H1 (cell line): ENCODE results near the gene S100A13.

Experiments used
- BCL11A ChIP-seq, 2 experiments: IDR thresholded peaks; one replicate each; pipeline ENCODE4 v1.6.1; 2011; ENCODE audit warnings: low read depth in 2 of 2, low read length in 2 of 2, mild to moderate bottlenecking in 2 of 2
- CBX5 ChIP-seq: fragments of 300-800, 300-1000 bp; sonication (generic); IDR thresholded peaks from 2 replicates; pipeline ENCODE4 v1.7.1; 2016; ENCODE audit warnings: antibody characterized with exemption, low read length, low read depth
- CEBPB ChIP-seq: IDR thresholded peaks from 2 replicates; pipeline ENCODE4 v1.6.1; 2012; ENCODE audit warnings: low read depth, low read length
- CTCF ChIP-seq, 3 experiments: IDR thresholded peaks; 1 replicate in 2 of 3; 2 replicates in 1 of 3; pipeline versions ENCODE4 v1.5.1 to v1.6.1; 2011; ENCODE audit warnings: low read length in 3 of 3, mild to moderate bottlenecking in 3 of 3, inconsistent platforms in 2 of 3, low read depth in 1 of 3, moderate library complexity in 1 of 3; ENCODE audit not compliant: insufficient read depth in 1 of 3; ENCODE audit errors: control extremely low read depth in 1 of 3
- EZH2 ChIP-seq: fragments of 200-600 bp; sonication (generic); IDR thresholded peaks from 2 replicates; pipeline ENCODE4 v1.7.1; 2012; ENCODE audit warnings: low read depth, mild to moderate bottlenecking, moderate library complexity, low read length, inconsistent platforms; ENCODE audit not compliant: severe bottlenecking
- HDAC6 ChIP-seq: IDR thresholded peaks from one replicate; pipeline ENCODE4 v1.7.1; 2012; ENCODE audit warnings: low read depth, mild to moderate bottlenecking, inconsistent platforms, low read length, moderate library complexity
- JUND ChIP-seq: IDR thresholded peaks from 2 replicates; pipeline ENCODE4 v1.6.1; 2011; ENCODE audit warnings: mild to moderate bottlenecking, improper control_type of control experiment, low read length
- KDM1A ChIP-seq: fragments of 200-600, 300-600 bp; sonication (generic); IDR thresholded peaks from 2 replicates; pipeline ENCODE4 v1.7.1; 2016; ENCODE audit warnings: mild to moderate bottlenecking, low read length, borderline replicate concordance
- KDM5A ChIP-seq: fragments of 200-600 bp; IDR thresholded peaks from 2 replicates; pipeline ENCODE4 v1.7.1; 2012; ENCODE audit warnings: mild to moderate bottlenecking, low read length, inconsistent platforms, mixed read lengths
- POLR2AphosphoS5 ChIP-seq: IDR thresholded peaks from 2 replicates; pipeline ENCODE4 v1.6.1; 2011; ENCODE audit warnings: low read depth, low read length

DNA sequence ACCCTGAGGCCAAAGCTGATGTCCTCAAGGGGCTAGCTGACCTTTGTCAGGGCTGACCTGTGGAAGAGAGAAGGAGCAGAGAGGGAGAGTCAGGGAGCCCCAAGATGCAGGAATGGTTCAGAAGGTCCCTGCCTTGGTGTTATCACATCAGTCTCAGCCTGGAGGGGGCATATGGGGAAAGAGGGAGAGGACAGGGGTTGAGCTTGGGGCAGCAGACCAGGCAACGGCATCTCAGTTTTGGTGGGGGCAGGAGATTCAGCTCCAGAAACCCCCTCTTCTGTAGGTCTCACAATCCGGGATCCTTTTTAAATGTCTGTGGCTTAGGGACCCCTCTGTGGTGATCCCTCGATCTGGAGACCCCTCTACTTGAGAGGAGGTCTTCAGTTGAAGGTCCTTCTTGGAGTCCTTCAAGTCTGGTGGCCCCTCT lies 815 bp downstream of the S100A13 start:
- TF ChIP-seq EZH2 (no peak), CEBPB (no peak), CTCF (IDR thresholded peaks at IDR 0.05; ENCODE audit: control extremely low read depth in 1 of 3, insufficient read depth in 1 of 3, low read depth in 1 of 3, low read length in 3 of 3) (no peak), KDM5A (no peak), CBX5 (no peak), POLR2AphosphoS5 (no peak), JUND (no peak), KDM1A (no peak), BCL11A (IDR thresholded peaks at IDR 0.05; ENCODE audit: low read depth in 2 of 2, low read length in 2 of 2) (no peak), HDAC6 (no peak)
